WTC11 (cell line): ENCODE results near the gene EMC9. TPM values are rescaled to one million over a fixed set of nuclear protein-coding genes. Genes with fewer than 3 reads are reported as not detected.
"Not testable (repeated sequence)": the region's sequence is repeated elsewhere in the genome, so short reads cannot be mapped to it uniquely, and the experiment has no call there.

Source experiments
- ATAC-seq: fragments of 200-7000 bp; cut with Tn5 transposase; 2 replicates; pipeline ENCODE4 v1.10.0; 2021; ENCODE audit warnings: mild to moderate bottlenecking, moderate library complexity
- CTCF ChIA-PET: fragments of 300-600 bp; sonication (Branson Sonifier 250); formaldehyde crosslinking; loops from one replicate; lab custom pipeline; 2021; ENCODE audit warnings: antibody characterized with exemption; lab: Charles Lee
- POLR2A ChIA-PET: fragments of 350-600 bp; sonication (Branson Sonifier 250); formaldehyde crosslinking; loops from one replicate; lab custom pipeline; 2021; ENCODE audit warnings: antibody characterized with exemption; lab: Charles Lee
- DNase-seq: peaks from one replicate; pipeline ENCODE4 v3.0.0; 2021; ENCODE audit warnings: low spot score
- H3K27ac Mint-ChIP-seq: 2 replicates; pipeline ENCODE4 v1.8.0; 2021; ENCODE audit warnings: mixed read lengths
- H3K27me3 Mint-ChIP-seq: 2 replicates; pipeline ENCODE4 v1.8.0; 2021; ENCODE audit warnings: low read depth, mild to moderate bottlenecking, moderate library complexity, mixed read lengths
- H3K36me3 Mint-ChIP-seq: 2 replicates; pipeline ENCODE4 v1.8.0; 2021; ENCODE audit warnings: mixed read lengths
- H3K4me1 Mint-ChIP-seq: 2 replicates; pipeline ENCODE4 v1.8.0; 2022; ENCODE audit warnings: mixed read lengths
- H3K4me3 Mint-ChIP-seq: 2 replicates; pipeline ENCODE4 v1.8.0; 2021; ENCODE audit warnings: mild to moderate bottlenecking, moderate library complexity, mixed read lengths
- H3K9me3 Mint-ChIP-seq: 2 replicates; pipeline ENCODE4 v1.8.0; 2021; ENCODE audit warnings: mixed read lengths
- AFF4 ChIP-seq: sonication (generic); formaldehyde crosslinking; IDR thresholded peaks from 2 replicates; pipeline ENCODE4 v1.8.1; 2023; ENCODE audit warnings: mild to moderate bottlenecking, missing genetic modification reagents, borderline replicate concordance
- ATF3 ChIP-seq: sonication (generic); formaldehyde crosslinking; conservative IDR thresholded peaks from 2 replicates; pipeline ENCODE4 v1.8.1; 2022; ENCODE audit warnings: mild to moderate bottlenecking, missing genetic modification reagents
- CREB1 ChIP-seq: sonication (generic); formaldehyde crosslinking; IDR thresholded peaks from 2 replicates; pipeline ENCODE4 v1.8.0; 2023; ENCODE audit warnings: mild to moderate bottlenecking, missing genetic modification reagents
- FOXJ3 ChIP-seq: sonication (generic); formaldehyde crosslinking; IDR thresholded peaks from 2 replicates; pipeline ENCODE4 v1.9.0; 2021; ENCODE audit warnings: missing genetic modification reagents, mild to moderate bottlenecking, borderline replicate concordance
- FOXP4 ChIP-seq: sonication (generic); formaldehyde crosslinking; IDR thresholded peaks from 2 replicates; pipeline ENCODE4 v1.8.0; 2022; ENCODE audit warnings: mild to moderate bottlenecking, missing genetic modification reagents
- GABPB1 ChIP-seq: sonication (generic); formaldehyde crosslinking; IDR thresholded peaks from 2 replicates; pipeline ENCODE4 v1.8.1; 2023; ENCODE audit warnings: mild to moderate bottlenecking, missing genetic modification reagents
- KAT7 ChIP-seq: sonication (generic); formaldehyde crosslinking; IDR thresholded peaks from 2 replicates; pipeline ENCODE4 v1.8.1; 2023; ENCODE audit warnings: missing genetic modification reagents, mild to moderate bottlenecking, borderline replicate concordance
- MXD4 ChIP-seq: fragments of 250-450 bp; sonication (Bioruptor Pico); IDR thresholded peaks from 2 replicates; pipeline ENCODE4 v1.8.0; 2021; ENCODE audit warnings: mild to moderate bottlenecking, moderate library complexity, borderline replicate concordance
- MYBL2 ChIP-seq: sonication (generic); formaldehyde crosslinking; IDR thresholded peaks from 2 replicates; pipeline ENCODE4 v1.8.1; 2023; ENCODE audit warnings: mild to moderate bottlenecking, moderate library complexity, missing genetic modification reagents
- NFATC4 ChIP-seq: fragments of 250-450 bp; sonication (Bioruptor Pico); IDR thresholded peaks from 2 replicates; pipeline ENCODE4 v1.9.0; 2021; ENCODE audit warnings: mild to moderate bottlenecking
- RELA ChIP-seq: sonication (generic); formaldehyde crosslinking; IDR thresholded peaks from 2 replicates; pipeline ENCODE4 v1.8.1; 2022; ENCODE audit warnings: missing genetic modification reagents, mild to moderate bottlenecking, borderline replicate concordance
- RORB ChIP-seq: fragments of 250-450 bp; sonication (Bioruptor Pico); IDR thresholded peaks from 2 replicates; pipeline ENCODE4 v1.9.0; 2021; ENCODE audit warnings: mild to moderate bottlenecking
- SMAD3 ChIP-seq: sonication (generic); formaldehyde crosslinking; IDR thresholded peaks from 2 replicates; pipeline ENCODE4 v1.8.0; 2022; ENCODE audit warnings: missing genetic modification reagents, mild to moderate bottlenecking, borderline replicate concordance
- SP1 ChIP-seq: sonication (generic); formaldehyde crosslinking; conservative IDR thresholded peaks from 2 replicates; pipeline ENCODE4 v1.8.1; 2022; ENCODE audit warnings: missing genetic modification reagents
- TCF7 ChIP-seq: sonication (generic); formaldehyde crosslinking; IDR thresholded peaks from 2 replicates; pipeline ENCODE4 v1.8.0; 2022; ENCODE audit warnings: mild to moderate bottlenecking, low read depth, missing genetic modification reagents, moderate library complexity
- ZNF317 ChIP-seq: sonication (generic); formaldehyde crosslinking; IDR thresholded peaks from 2 replicates; pipeline ENCODE4 v1.8.1; 2023; ENCODE audit warnings: low read depth, mild to moderate bottlenecking, moderate library complexity, missing genetic modification reagents, borderline replicate concordance
- ZNF425 ChIP-seq: fragments of 250-450 bp; sonication (Bioruptor Pico); conservative IDR thresholded peaks from 2 replicates; pipeline ENCODE4 v1.9.0; 2021; ENCODE audit warnings: mild to moderate bottlenecking
- ZNF532 ChIP-seq: fragments of 250-450 bp; sonication (Bioruptor Pico); IDR thresholded peaks from 2 replicates; pipeline ENCODE4 v1.9.0; 2021; ENCODE audit warnings: mild to moderate bottlenecking, borderline replicate concordance
- ZNF671 ChIP-seq: fragments of 250-450 bp; sonication (Bioruptor Pico); IDR thresholded peaks from 2 replicates; pipeline ENCODE4 v1.8.0; 2021; ENCODE audit warnings: mild to moderate bottlenecking
- total RNA-seq: library from RNA; stranded (reverse); gene quantifications from 3 replicates; pipeline ENCODE4 v1.2.3, GENCODE V29; 2021

EMC9 gene
- total RNA-seq, 1 experiment from 2014 or later, result 44.4 TPM

GRCh38 chr14:24106672-24107271 is 34.6 kb downstream of the EMC9 start (continued):
- TF ChIP-seq ZNF317 (CRISPR knock-in tag) (no peak), KAT7 (CRISPR knock-in tag) (no peak), SMAD3 (CRISPR knock-in tag) (no peak), CREB1 (CRISPR knock-in tag) (no peak), AFF4 (CRISPR knock-in tag) (no peak), MXD4 (CRISPR knock-in tag) (no peak), SP1 (CRISPR knock-in tag) (no peak), FOXP4 (CRISPR knock-in tag) (no peak), MYBL2 (CRISPR knock-in tag) (no peak), TCF7 (no peak), NFATC4 (CRISPR knock-in tag) (no peak), FOXJ3 (no peak), RELA (CRISPR knock-in tag) (no peak), ZNF425 (CRISPR knock-in tag) (no peak)

- ATAC-seq, result not testable (repeated sequence)
These were observed 35.7 kb downstream of the EMC9 start for GRCh38 chr14:24105609-24106239.

GRCh38 chr14:24103451-24103850 is 37.9 kb downstream of the EMC9 start:
- ChIA-PET POLR2A (interaction anchor here (1.3 to 5.7 kb wide), 2 partner anchors 9 to 12 kb away, joined by 8 to 29 read pairs; partner anchors contain the start of genes DCAF11, NRL and PCK2), CTCF (interaction anchor here (1.6 kb wide), 1 partner anchor 45 kb away, joined by 5 read pairs; no protein-coding TSS in a partner anchor)
- peaks cover 27% of the 10 kb centered on the region for H3K9me3 Mint-ChIP-seq
- no peak for TF ChIP-seq GABPB1 (CRISPR knock-in tag)
- no peak for TF ChIP-seq RORB
- no peak for TF ChIP-seq ZNF671 (CRISPR knock-in tag)
- no peak for TF ChIP-seq ZNF532 (CRISPR knock-in tag)
- no peak for TF ChIP-seq ZNF317 (CRISPR knock-in tag)
- TF ChIP-seq ATF3 (CRISPR knock-in tag), result no peak
- no peak for TF ChIP-seq RELA (CRISPR knock-in tag)
- no peak for TF ChIP-seq FOXJ3

More at GRCh38 chr14:24105609-24106239, 35.7 kb downstream of the EMC9 start:
- H3K36me3 Mint-ChIP-seq, result peaks cover 36% of the 10 kb centered on the region
- not testable (repeated sequence) for H3K27ac Mint-ChIP-seq, DNase-seq, H3K4me3 Mint-ChIP-seq, H3K27me3 Mint-ChIP-seq, H3K4me1 Mint-ChIP-seq
- peaks cover 27% of the 10 kb centered on the region for H3K9me3 Mint-ChIP-seq
- ChIA-PET CTCF (interaction anchor here (1.1 to 2.2 kb wide), 4 partner anchors 9 to 47 kb away, joined by 3 to 19 read pairs (median 4); partner anchors contain the start of genes DCAF11 and NRL), POLR2A (interaction anchor here (0.8 to 5.7 kb wide), 3 partner anchors 9 to 48 kb away, joined by 4 to 29 read pairs (median 6); partner anchors contain the start of genes DCAF11, NRL and PCK2)

More at GRCh38 chr14:24103451-24103850, 37.9 kb downstream of the EMC9 start:
- Mint-ChIP-seq H3K27ac (no peak overlapping the region), H3K27me3 (no peaks in the 10 kb centered on the region; the same call in 1 of the 2 replicates), H3K4me3 (no peak overlapping the region), H3K4me1 (no peaks in the 10 kb centered on the region), H3K36me3 (peaks cover 49% of the 10 kb centered on the region)
- no peak for DNase-seq
- no peak for ATAC-seq
